Inferior parietal cortex (tissue), 1 donor: ENCODE data around the gene ADAMTS4.

ENCODE experiments used
- DNase-seq: peaks from one replicate; pipeline ENCODE4 v3.0.0-alpha.2; 2016; ENCODE audit errors: extremely low spot score

The ADAMTS4 gene

GRCh38 chr1:161219078-161219892 is 20.4 kb upstream of the ADAMTS4 start:
- DNase-seq = no peak

DNA sequence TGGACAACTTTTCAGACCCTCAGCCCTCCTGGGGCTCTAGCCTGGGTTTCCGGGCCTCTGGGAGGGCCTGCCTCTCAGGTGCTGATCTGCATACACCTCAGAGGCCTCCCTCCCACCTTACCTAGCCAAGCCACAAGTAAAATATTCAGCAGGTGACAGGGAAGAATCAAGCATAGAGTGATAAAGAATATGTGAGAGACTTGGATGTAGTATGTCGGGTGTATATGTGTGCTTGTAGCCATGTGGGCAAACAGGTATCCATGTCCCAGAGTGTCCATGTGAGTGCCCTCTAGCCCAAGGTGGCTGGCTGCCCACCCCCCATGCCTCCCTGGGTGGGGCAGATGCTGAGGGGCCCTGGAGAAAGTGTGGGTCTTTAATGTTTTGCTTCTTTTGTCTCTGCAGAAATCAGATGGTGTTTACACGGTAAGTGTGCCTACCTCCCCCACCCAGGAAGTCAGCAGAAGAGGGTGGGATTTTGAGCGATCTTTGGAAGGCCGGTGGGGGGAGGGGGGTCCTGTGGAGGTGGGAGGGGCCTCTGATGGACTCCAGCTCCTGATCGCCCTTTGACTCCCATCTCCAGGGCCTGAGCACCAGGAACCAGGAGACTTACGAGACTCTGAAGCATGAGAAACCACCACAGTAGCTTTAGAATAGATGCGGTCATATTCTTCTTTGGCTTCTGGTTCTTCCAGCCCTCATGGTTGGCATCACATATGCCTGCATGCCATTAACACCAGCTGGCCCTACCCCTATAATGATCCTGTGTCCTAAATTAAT is 19.6 kb upstream of the ADAMTS4 start:
- no peak for DNase-seq

GRCh38 chr1:161217831-161218230 is 19.0 kb upstream of the ADAMTS4 start:
- no peak for DNase-seq

- no peak for DNase-seq
Measured at GRCh38 chr1:161216945-161217712, 18.3 kb upstream of the ADAMTS4 start.

GRCh38 chr1:161215076-161215475 is 16.2 kb upstream of the ADAMTS4 start, which contains the start of gene FCER1G:
Gene FCER1G, plus strand, starts transcription at chr1:161215295. Its CDS starts 27 bp downstream, at chr1:161215322.
- no peak for DNase-seq

GRCh38 chr1:161214369-161214768 is 15.5 kb upstream of the ADAMTS4 start:
- DNase-seq = no peak

DNA sequence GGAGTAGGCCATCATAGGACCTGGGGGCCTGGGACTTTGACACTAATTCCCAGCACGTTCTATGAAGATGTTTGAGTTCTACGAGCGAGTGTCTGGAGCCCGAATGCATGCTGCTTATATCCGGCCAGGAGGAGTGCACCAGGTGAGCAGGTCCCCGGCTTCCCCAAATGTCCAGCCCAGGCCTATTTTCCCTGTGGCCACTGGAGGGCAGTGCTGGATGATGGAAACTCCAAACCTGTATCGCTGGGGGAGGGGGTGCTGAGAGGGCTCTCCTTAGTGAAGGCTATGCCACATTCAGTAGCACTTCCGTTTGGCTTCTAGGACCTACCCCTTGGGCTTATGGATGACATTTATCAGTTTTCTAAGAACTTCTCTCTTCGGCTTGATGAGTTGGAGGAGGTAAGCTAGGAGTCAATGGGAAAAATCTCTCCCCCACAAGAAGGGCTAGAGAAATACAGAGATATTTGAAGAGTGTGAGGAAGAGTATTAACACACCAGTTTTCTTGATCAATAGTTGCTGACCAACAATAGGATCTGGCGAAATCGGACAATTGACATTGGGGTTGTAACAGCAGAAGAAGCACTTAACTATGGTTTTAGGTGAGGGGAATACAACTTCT is 11.0 kb upstream of the ADAMTS4 start:
- peak; percentile 71 for DNase-seq

DNA sequence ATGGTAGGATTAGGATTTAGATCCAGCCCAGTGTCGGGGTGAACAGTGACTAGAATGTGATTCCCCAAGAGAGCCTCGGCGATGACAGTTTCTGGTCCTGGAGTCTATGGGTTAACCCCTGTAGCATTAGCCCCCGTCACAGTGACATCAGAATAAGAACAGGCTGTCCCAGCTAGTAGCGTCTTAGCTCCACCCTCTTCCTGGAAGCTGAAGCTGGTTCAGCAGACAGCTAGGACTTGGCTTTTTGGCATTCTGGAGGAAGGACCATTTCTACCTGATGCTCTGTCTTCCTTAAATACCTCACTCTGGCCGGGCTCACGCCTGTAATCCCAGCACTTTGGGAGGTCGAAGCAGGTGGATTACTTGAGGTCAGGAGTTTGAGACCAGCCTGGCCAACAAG is 8.3 kb upstream of the ADAMTS4 start:
- DNase-seq = no peak

DNA sequence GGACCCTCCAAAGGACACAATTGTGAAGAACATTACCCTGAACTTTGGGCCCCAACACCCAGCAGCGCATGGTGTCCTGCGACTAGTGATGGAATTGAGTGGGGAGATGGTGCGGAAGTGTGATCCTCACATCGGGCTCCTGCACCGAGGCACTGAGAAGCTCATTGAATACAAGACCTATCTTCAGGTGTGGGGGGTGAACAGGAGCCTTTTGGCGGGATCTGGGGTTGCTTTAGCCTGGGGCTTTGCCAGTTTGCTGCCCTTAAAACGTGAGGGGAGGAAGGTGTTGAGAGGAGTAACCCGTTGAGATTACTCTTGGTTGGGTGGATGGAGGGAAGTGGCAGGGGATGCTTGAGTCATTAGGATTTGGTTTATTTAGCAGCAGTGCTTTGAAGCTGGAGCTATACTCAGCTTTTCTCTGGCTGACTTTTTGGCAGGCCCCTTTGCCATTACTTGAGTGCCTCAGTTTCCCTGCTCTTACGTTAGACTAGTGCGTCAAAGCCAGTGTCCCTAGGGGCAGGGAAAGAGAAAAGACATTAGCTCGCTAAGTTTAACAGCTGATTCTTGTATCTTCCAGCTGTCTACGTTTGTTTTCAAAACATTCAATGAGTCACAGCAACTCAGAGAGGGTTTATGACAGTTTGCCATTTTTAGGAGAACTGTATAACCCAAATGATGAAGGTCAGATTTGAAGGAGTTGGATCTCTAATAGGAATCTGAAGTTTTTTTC is 7.7 kb upstream of the ADAMTS4 start:
- no peak for DNase-seq

GRCh38 chr1:161201836-161202712 is 3.2 kb upstream of the ADAMTS4 start, which contains the start of gene NDUFS2:
Gene NDUFS2, plus strand, starts transcription at chr1:161202367. Its CDS starts 19 bp downstream, at chr1:161202386.
- peak; percentile 99 for DNase-seq

DNA sequence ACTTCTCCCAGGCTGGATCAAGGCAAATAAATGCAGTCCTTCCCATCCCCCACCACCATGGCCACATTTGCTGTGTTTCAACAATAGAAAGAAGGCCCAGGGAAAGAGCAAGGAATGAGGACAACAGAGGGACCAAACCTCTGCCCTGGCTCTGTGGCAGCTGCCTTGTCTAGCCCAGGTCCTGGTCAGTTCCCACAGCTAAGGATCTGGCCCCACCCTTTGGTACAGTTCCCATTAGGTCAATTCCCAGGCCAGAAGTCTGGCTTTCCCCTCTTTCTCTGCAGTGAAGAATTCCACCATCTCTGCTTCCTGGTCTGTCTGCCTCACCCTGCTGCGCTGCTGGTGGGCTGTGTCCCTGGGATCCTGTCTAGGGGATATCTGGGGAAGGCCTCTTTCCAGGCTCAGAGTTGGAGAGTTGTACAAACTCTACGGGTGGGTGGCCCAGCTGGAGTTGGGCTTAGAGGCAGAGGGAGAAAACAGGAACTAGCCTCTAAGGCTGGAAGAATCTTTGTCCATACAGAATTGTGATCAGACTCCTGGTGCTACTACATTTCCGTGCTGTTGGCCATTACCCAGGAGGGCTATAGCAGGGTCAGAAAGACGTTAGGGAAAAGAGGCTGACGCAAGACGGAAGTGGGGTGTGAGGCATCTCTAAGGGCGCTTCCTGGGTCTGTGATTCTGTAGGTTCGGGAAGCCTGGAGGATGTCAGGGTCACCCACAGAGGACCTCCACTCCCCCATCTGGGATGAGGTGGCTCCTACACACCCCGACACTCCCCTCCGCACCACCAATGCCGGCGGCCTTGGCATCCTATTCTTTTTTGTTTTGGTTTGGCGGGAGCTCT is 2.4 kb upstream of the ADAMTS4 start:
- peak; percentile 46 for DNase-seq

GRCh38 chr1:161200421-161200991 is 1.7 kb upstream of the ADAMTS4 start:
- DNase-seq = peak; percentile 63

DNA sequence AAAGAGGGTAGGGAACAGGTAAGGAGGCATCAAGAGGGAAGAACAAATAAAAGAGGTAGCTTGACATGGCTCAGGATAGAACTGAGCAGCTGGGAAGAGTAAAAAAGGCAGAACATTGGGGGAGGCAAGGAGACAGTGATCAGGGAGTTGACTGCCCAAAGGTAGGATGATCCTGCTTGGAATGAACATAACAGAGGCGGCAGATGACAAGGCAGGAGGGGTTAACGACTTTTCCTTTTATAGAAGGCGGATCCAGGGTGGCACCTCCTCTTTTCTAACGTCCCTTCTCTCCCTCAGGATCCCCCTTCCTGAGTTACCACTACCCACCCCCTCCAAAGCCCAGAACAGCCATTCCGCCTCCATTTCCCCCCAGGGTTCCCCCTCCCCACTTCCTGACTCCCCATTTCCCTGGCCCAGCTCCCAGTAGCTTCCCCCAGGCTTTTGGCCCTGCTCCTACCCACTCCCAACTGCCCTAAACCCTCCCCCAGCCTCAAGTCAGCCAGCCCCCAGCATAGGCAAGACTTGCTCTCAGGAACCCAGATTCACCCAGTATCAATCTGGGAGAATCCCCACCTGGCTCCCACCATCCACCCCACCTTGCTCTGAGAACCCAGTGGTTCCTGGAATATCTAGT is 769 bp upstream of the ADAMTS4 start:
- DNase-seq = no peak

- no peak for DNase-seq
Measured at GRCh38 chr1:161198194-161198896, 509 bp downstream of the ADAMTS4 start.

DNA sequence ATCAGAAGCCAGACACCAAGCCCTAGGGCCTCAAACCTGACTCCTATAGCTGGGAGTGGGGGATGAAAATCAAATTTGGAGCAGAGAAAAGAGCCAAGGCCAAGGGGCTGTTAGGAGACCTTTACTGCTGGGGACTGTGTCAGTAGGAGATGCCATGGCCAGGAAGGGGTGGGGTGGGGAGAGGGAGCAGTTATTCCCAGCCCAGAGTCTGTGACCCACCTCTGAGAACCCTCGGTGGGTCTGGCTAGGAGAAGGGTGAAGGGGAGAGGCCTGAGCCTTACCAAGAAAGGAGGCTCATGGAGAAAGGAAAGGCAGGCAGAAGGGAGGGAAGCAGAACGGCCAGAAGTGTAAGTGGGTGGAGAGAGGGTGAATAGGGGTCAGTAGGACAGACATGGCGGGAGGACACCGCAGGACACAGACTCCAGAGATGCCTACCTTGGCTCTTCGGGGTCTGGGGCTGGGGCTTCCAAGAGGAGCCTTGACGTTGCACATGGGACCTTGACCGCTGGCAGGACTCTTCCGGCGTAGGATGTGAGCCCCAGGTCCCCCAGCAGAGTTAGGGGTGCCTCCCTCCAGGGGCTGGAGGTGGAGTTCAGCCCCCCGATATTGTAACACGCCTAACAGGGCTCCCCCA is 1.2 kb downstream of the ADAMTS4 start:
- DNase-seq = no peak

DNA sequence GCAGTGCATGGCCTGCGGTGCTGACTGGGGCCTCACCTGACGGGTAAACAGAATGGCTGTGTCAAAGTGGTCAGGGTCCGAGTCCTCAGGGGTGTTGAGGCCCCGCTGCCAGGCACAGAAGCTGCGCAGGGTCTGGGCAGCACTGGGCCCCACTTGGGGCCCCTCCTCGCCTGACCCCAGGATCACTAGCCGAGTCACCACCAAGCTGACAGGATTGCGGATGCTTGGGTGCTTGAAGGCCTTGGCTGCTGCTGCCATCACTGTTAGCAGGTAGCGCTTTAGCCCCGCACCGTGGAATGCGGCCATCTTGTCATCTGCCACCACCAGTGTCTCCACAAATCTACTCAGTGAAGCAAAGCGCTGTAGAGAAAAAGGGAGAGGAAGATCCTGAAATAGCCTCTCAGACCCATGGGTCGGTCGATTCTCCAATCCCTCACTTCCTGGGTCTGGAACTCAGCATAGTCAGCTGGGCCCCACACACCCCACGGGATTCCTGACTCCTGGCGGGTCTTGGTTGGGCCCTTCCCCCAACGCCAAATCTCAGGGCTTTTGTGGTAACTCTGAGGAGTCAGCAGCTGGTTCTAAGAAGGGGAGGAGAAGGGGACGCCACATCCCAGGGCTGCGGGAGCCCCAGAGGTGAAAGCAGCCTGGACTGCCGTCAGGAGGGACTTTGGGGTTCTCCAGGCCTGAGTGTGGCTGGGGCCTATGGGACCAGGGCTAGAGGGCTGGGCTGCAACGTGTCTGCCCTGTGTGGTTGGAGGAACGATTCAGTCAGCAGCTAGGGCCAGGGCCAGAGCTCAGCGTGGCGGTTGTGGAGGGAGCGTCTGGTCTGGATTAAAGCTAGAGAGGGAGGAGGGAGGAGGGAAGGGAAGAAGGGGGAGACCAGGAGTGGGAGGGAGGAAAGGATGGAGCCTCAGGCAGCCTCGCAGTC is 2.1 kb downstream of the ADAMTS4 start:
- no peak for DNase-seq
